Karpas-422 (cell line): Measurements from ENCODE around the gene PRKCE. TPM values are rescaled to one million over a fixed set of nuclear protein-coding genes. Genes with fewer than 3 reads are reported as not detected.

Experiments used
- DNase-seq: peaks from one replicate; pipeline ENCODE4 v3.0.0-alpha.2; 2015
- H2AFZ ChIP-seq: fragments of 200-600 bp; sonication (generic); 2 replicates; pipeline ENCODE4 v1.6.1; 2014; ENCODE audit warnings: antibody characterized with exemption, low read length, mixed read lengths
- H3K27ac ChIP-seq: fragments of 200-600 bp; sonication (generic); 2 replicates; pipeline ENCODE4 v1.5.1; 2014; ENCODE audit warnings: mild to moderate bottlenecking, low read length, moderate library complexity
- H3K27me3 ChIP-seq: fragments of 200-600 bp; sonication (generic); 2 replicates; pipeline ENCODE4 v1.6.1; 2014; ENCODE audit warnings: low read length, mixed read lengths
- H3K36me3 ChIP-seq: fragments of 200-600 bp; sonication (generic); 2 replicates; pipeline ENCODE4 v1.6.1; 2014; ENCODE audit warnings: low read length, mixed read lengths; ENCODE audit not compliant: insufficient read depth
- H3K4me1 ChIP-seq: fragments of 200-600 bp; sonication (generic); 2 replicates; pipeline ENCODE4 v1.6.1; 2014; ENCODE audit warnings: mild to moderate bottlenecking, low read length, mixed read lengths
- H3K4me2 ChIP-seq: fragments of 200-600 bp; sonication (generic); 2 replicates; pipeline ENCODE4 v1.6.1; 2014; ENCODE audit warnings: low read length, low read depth, mild to moderate bottlenecking; ENCODE audit not compliant: poor library complexity, severe bottlenecking
- H3K4me3 ChIP-seq: fragments of 200-600 bp; sonication (generic); 2 replicates; pipeline ENCODE4 v1.5.1; 2014; ENCODE audit warnings: mild to moderate bottlenecking, antibody characterized with exemption, low read length, mixed read lengths
- H3K79me2 ChIP-seq: fragments of 200-600 bp; sonication (generic); 2 replicates; pipeline ENCODE4 v1.6.1; 2014; ENCODE audit warnings: mild to moderate bottlenecking, low read length, mixed read lengths
- H3K9ac ChIP-seq: fragments of 200-600 bp; sonication (generic); 2 replicates; pipeline ENCODE4 v1.6.0; 2014; ENCODE audit warnings: low read length
- H3K9me2 ChIP-seq: fragments of 200-600 bp; sonication (generic), shearing (Covaris generic); replicated peaks from 2 replicates; pipeline ENCODE4 v1.6.0; 2014; ENCODE audit warnings: mild to moderate bottlenecking, low read length, moderate library complexity; ENCODE audit not compliant: insufficient read depth
- H3K9me3 ChIP-seq: fragments of 300-700, 200-600 bp; sonication (generic); 2 replicates; pipeline ENCODE4 v1.6.1; 2014; ENCODE audit warnings: low read length, mixed read lengths
- H4K20me1 ChIP-seq: fragments of 200-600 bp; sonication (generic); 2 replicates; pipeline ENCODE4 v1.6.1; 2014; ENCODE audit warnings: mild to moderate bottlenecking, antibody characterized with exemption, low read length, low read depth; ENCODE audit not compliant: insufficient read depth
- total RNA-seq: library from RNA; depleted of rRNA; stranded (reverse); fragments of >200 nt; shearing (Covaris generic); gene quantifications from 2 replicates; pipeline ENCODE4 v1.2.3, GENCODE V29; 2014; ENCODE audit warnings: low replicate concordance

PRKCE gene
- total RNA-seq, 1 experiment from 2014 or later: 61.8 TPM

GRCh38 chr2:45851111-45851510 lies 199.6 kb downstream of the PRKCE start:
- peaks cover 42% of the 10 kb centered on the region for H3K36me3 ChIP-seq
- H3K9me2 ChIP-seq: no peaks in the 10 kb centered on the region
- DNase-seq: no peak
- peak overlapping the region; percentile 19; the same call in 1 of the 2 replicates for H3K4me3 ChIP-seq
- no peaks in the 10 kb centered on the region for H4K20me1 ChIP-seq
- peaks cover 78% of the 10 kb centered on the region for H3K4me1 ChIP-seq
- peaks cover 100% of the 10 kb centered on the region for H3K79me2 ChIP-seq
- H3K9ac ChIP-seq: peak overlapping the region; percentile 47
- peak overlapping the region; percentile 99 for H3K27ac ChIP-seq
- no peaks in the 10 kb centered on the region for H3K9me3 ChIP-seq
- no peaks in the 10 kb centered on the region for H3K27me3 ChIP-seq
- H2AFZ ChIP-seq: no peak overlapping the region
- peak overlapping the region; percentile 58 for H3K4me2 ChIP-seq

GRCh38 chr2:45851576-45852304 lies 200.3 kb downstream of the PRKCE start:
- Histone ChIP-seq H3K9me2 (no peaks in the 10 kb centered on the region), H3K27me3 (no peaks in the 10 kb centered on the region), H3K4me1 (peaks cover 78% of the 10 kb centered on the region), H3K4me3 (peak overlapping the region; percentile 41), H4K20me1 (no peaks in the 10 kb centered on the region), H3K4me2 (peak overlapping the region; percentile 58), H3K79me2 (peaks cover 100% of the 10 kb centered on the region), H3K27ac (peak overlapping the region; percentile 99), H3K36me3 (peaks cover 35% of the 10 kb centered on the region), H3K9me3 (no peaks in the 10 kb centered on the region), H2AFZ (no peak overlapping the region), H3K9ac (peak overlapping the region; percentile 47)
- no peak for DNase-seq

DNA sequence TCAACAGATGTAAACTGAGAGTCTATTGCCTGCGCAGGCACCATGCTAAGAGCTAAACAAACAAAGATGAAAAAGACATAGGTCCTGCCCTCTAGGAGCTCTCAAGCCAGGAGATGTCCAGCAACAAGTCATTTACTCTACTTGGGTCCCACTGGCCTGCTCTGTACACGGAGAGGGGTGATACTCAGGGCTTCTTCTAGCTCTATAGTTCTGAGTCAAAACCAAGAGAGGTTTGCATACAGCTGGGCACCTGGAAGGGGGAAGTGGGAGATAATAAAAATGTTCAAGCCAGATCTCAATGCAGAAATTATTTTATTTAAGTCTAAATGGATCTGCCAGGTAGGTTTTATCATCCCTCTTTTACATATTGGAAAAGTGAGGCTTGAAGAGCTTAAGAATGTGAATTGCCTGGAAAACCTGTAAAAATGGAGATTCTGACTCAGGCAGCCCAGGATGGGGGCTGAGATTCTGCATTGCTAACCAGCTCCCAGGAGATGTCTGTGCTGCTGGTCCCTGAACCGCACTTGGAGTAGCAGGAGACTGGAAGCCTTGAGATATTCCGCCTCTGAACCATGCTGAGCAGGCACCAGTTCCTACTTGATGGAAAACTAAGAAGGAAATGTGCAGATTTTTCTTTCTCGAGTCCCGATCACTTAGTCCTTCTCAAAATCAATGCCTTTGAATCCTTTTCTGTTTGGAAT lies 201.1 kb downstream of the PRKCE start:
- peak overlapping the region; percentile 58 for H3K4me2 ChIP-seq
- peak; percentile 80 for DNase-seq
- H3K4me1 ChIP-seq: peaks cover 78% of the 10 kb centered on the region
- no peak overlapping the region for H2AFZ ChIP-seq
- peak overlapping the region; percentile 99 for H3K27ac ChIP-seq
- H4K20me1 ChIP-seq: no peaks in the 10 kb centered on the region
- peak overlapping the region; percentile 41; the same call in 1 of the 2 replicates for H3K4me3 ChIP-seq
- H3K9ac ChIP-seq: peak overlapping the region; percentile 47
- H3K79me2 ChIP-seq: peaks cover 100% of the 10 kb centered on the region
- no peaks in the 10 kb centered on the region for H3K27me3 ChIP-seq
- no peaks in the 10 kb centered on the region for H3K9me2 ChIP-seq
- H3K9me3 ChIP-seq: no peaks in the 10 kb centered on the region
- peaks cover 27% of the 10 kb centered on the region for H3K36me3 ChIP-seq

GRCh38 chr2:45855374-45855773 lies 203.9 kb downstream of the PRKCE start:
- no peak for DNase-seq
- H3K27me3 ChIP-seq: no peaks in the 10 kb centered on the region
- no peaks in the 10 kb centered on the region for H4K20me1 ChIP-seq
- H3K9ac ChIP-seq: no peak overlapping the region
- peaks cover 97% of the 10 kb centered on the region for H3K79me2 ChIP-seq
- no peak overlapping the region for H2AFZ ChIP-seq
- peaks cover 76% of the 10 kb centered on the region for H3K4me1 ChIP-seq
- peaks cover 15% of the 10 kb centered on the region for H3K36me3 ChIP-seq
- H3K9me3 ChIP-seq: no peaks in the 10 kb centered on the region
- no peak overlapping the region for H3K4me2 ChIP-seq
- H3K27ac ChIP-seq: peak overlapping the region; percentile 99
- H3K9me2 ChIP-seq: no peaks in the 10 kb centered on the region
- H3K4me3 ChIP-seq: no peak overlapping the region

GRCh38 chr2:45856391-45857274 lies 205.2 kb downstream of the PRKCE start:
- peaks cover 97% of the 10 kb centered on the region for H3K79me2 ChIP-seq
- no peaks in the 10 kb centered on the region for H3K9me3 ChIP-seq
- H4K20me1 ChIP-seq: no peaks in the 10 kb centered on the region

DNA sequence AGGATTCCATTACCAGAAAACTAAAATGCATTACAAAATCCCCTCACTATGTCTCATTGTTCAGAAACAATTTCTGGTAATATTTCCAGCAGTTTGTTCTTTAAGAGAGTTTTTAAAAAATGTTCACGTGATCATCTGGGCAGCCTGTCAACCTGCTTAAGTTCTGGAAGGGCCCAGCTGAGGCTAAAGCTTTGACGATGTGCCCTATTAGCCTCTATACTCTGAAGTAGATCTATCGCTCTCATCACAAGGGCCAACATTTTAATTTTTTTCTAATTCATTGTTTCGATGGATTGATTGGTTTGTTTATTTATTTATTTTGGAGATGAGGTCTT lies 205.8 kb downstream of the PRKCE start:
- no peak overlapping the region for H3K9ac ChIP-seq
- H2AFZ ChIP-seq: no peak overlapping the region
- no peaks in the 10 kb centered on the region for H3K9me2 ChIP-seq
- H4K20me1 ChIP-seq: no peaks in the 10 kb centered on the region
- DNase-seq: no peak
- peak overlapping the region; percentile 70 for H3K27ac ChIP-seq
- peaks cover 5% of the 10 kb centered on the region; the same call in 1 of the 2 replicates for H3K36me3 ChIP-seq
- H3K79me2 ChIP-seq: peaks cover 97% of the 10 kb centered on the region
- peak overlapping the region; percentile 18 for H3K4me2 ChIP-seq
- peaks cover 75% of the 10 kb centered on the region for H3K4me1 ChIP-seq
- no peaks in the 10 kb centered on the region for H3K27me3 ChIP-seq
- H3K4me3 ChIP-seq: no peak overlapping the region
- H3K9me3 ChIP-seq: no peaks in the 10 kb centered on the region

More at GRCh38 chr2:45856391-45857274, 205.2 kb downstream of the PRKCE start:
- Histone ChIP-seq H3K4me2 (peak overlapping the region; percentile 18), H3K27ac (peak overlapping the region; percentile 70), H3K36me3 (peaks cover 7% of the 10 kb centered on the region; the same call in 1 of the 2 replicates), H3K9ac (no peak overlapping the region), H3K27me3 (no peaks in the 10 kb centered on the region), H3K4me1 (peaks cover 76% of the 10 kb centered on the region), H2AFZ (no peak overlapping the region), H3K4me3 (no peak overlapping the region), H3K9me2 (no peaks in the 10 kb centered on the region)
- no peak for DNase-seq

- Histone ChIP-seq H2AFZ (no peak overlapping the region), H3K4me1 (peaks cover 75% of the 10 kb centered on the region), H3K27me3 (no peaks in the 10 kb centered on the region), H3K9ac (no peak overlapping the region), H4K20me1 (no peaks in the 10 kb centered on the region), H3K4me3 (no peak overlapping the region), H3K9me2 (no peaks in the 10 kb centered on the region), H3K4me2 (peak overlapping the region; percentile 18), H3K36me3 (peaks cover 13% of the 10 kb centered on the region; the same call in 1 of the 2 replicates), H3K9me3 (no peaks in the 10 kb centered on the region), H3K27ac (peak overlapping the region; percentile 70), H3K79me2 (peaks cover 97% of the 10 kb centered on the region)
- DNase-seq: no peak
Observed at GRCh38 chr2:45857867-45858520, 206.5 kb downstream of the PRKCE start.
